WERI-Rb-1 (cell line): ENCODE measurements around the gene C19orf47.
A peak's percentile ranks its signal among the peaks of the same experiment; 100 is the strongest.
"Not testable (repeated sequence)": the region's sequence is repeated elsewhere in the genome, so short reads cannot be mapped to it uniquely, and the experiment has no call there.

ENCODE experiments used
- DNase-seq: peaks from one replicate; pipeline ENCODE4 v3.0.0-alpha.2; 2020
- H3K27ac ChIP-seq: fragments of 250-450 bp; sonication (Bioruptor Pico); 2 replicates; pipeline ENCODE4 v1.5.1; 2020; ENCODE audit warnings: mild to moderate bottlenecking, moderate library complexity
- H3K27me3 ChIP-seq: fragments of 250-450 bp; sonication (Bioruptor Pico); 2 replicates; pipeline ENCODE4 v1.5.1; 2021; ENCODE audit warnings: mild to moderate bottlenecking, low read depth, moderate library complexity; ENCODE audit not compliant: insufficient read depth, severe bottlenecking
- H3K36me3 ChIP-seq: fragments of 250-450 bp; sonication (Bioruptor Pico); 2 replicates; pipeline ENCODE4 v1.5.1; 2020; ENCODE audit warnings: mild to moderate bottlenecking, moderate library complexity
- H3K4me3 ChIP-seq: 2 replicates; pipeline ENCODE4 v1.5.1; 2011; ENCODE audit warnings: low read depth, mild to moderate bottlenecking, control low read depth, low read length
- H3K9me3 ChIP-seq: fragments of 250-450 bp; sonication (Bioruptor Pico); 2 replicates; pipeline ENCODE4 v1.5.1; 2021; ENCODE audit warnings: mild to moderate bottlenecking, moderate library complexity; ENCODE audit not compliant: severe bottlenecking
- TF ChIP-seq, protein P1 (sequence below): IDR thresholded peaks from 2 replicates; pipeline ENCODE4 v1.5.1; 2011; ENCODE audit warnings: low read depth, mild to moderate bottlenecking, control low read depth, inconsistent platforms, low read length

Gene C19orf47

GRCh38 chr19:40371802-40372122 lies 23.6 kb upstream of the C19orf47 start:
- Histone ChIP-seq H3K9me3 (no peaks in the 10 kb centered on the region), H3K36me3 (peaks cover 4% of the 10 kb centered on the region), H3K27ac (no peak overlapping the region), H3K27me3 (no peaks in the 10 kb centered on the region), H3K4me3 (no peak overlapping the region)
- no peak for DNase-seq
- TF ChIP-seq, protein P1, sequence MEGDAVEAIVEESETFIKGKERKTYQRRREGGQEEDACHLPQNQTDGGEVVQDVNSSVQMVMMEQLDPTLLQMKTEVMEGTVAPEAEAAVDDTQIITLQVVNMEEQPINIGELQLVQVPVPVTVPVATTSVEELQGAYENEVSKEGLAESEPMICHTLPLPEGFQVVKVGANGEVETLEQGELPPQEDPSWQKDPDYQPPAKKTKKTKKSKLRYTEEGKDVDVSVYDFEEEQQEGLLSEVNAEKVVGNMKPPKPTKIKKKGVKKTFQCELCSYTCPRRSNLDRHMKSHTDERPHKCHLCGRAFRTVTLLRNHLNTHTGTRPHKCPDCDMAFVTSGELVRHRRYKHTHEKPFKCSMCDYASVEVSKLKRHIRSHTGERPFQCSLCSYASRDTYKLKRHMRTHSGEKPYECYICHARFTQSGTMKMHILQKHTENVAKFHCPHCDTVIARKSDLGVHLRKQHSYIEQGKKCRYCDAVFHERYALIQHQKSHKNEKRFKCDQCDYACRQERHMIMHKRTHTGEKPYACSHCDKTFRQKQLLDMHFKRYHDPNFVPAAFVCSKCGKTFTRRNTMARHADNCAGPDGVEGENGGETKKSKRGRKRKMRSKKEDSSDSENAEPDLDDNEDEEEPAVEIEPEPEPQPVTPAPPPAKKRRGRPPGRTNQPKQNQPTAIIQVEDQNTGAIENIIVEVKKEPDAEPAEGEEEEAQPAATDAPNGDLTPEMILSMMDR: no peak

GRCh38 chr19:40370997-40371801 lies 23.0 kb upstream of the C19orf47 start:
- no peaks in the 10 kb centered on the region for H3K27me3 ChIP-seq
- DNase-seq: no peak
- no peaks in the 10 kb centered on the region for H3K9me3 ChIP-seq
- TF ChIP-seq, protein P1: no peak
- no peak overlapping the region for H3K4me3 ChIP-seq
- H3K27ac ChIP-seq: no peak overlapping the region
- H3K36me3 ChIP-seq: peaks cover 5% of the 10 kb centered on the region

- H3K27me3 ChIP-seq, H3K36me3 ChIP-seq: not testable (repeated sequence)
Observed at GRCh38 chr19:40370253-40370652, 22.1 kb upstream of the C19orf47 start.

GRCh38 chr19:40369797-40370196 lies 21.6 kb upstream of the C19orf47 start:
- TF ChIP-seq, protein P1: no peak
- no peaks in the 10 kb centered on the region for H3K9me3 ChIP-seq
- peaks cover 5% of the 10 kb centered on the region for H3K36me3 ChIP-seq
- H3K4me3 ChIP-seq: no peak overlapping the region
- no peak for DNase-seq
- no peak overlapping the region for H3K27ac ChIP-seq
- H3K27me3 ChIP-seq: no peaks in the 10 kb centered on the region

More at GRCh38 chr19:40370253-40370652, 22.1 kb upstream of the C19orf47 start:
- not testable (repeated sequence) for DNase-seq, H3K9me3 ChIP-seq, H3K27ac ChIP-seq, H3K4me3 ChIP-seq

DNA sequence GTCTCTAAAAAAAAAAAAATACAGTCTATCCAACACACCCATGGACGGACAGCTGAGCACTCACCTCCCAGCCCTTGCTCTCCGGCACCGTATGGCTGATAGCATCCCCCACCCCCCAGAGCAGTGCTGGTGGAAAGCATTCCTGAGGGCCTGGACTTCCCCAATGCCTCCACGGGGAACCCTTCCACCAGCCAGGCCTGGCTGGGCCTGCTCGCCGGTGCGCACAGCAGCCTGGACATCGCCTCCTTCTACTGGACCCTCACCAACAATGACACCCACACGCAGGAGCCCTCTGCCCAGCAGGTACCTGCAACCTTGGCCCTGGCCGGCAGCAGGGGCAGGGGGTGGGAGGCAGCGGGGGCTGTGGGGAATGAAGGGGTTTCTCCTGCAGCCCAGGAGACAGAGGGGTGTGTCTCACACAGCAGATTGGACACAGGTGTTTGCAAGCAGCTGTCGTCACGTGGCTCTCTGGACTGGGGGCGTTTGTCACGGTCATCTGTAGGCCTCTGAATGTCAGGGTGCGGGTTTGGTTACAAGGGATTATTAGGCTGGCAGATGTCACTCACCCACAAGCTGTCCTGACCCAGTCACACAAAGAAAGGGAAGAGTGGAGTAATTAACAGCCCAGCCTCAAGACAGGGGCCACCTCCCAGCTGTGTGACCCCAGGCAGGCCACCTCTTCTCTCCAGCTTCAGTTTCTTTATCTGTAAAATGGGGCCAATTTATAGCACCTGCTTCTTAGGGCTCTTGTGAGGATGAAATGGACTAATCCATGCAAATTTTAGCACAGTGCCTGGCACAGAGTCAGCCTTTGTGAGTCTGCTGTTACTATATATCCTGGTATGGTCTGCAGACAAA lies 19.6 kb upstream of the C19orf47 start:
- Histone ChIP-seq H3K36me3 (peaks cover 5% of the 10 kb centered on the region), H3K27ac (peak overlapping the region; percentile 24), H3K9me3 (no peaks in the 10 kb centered on the region), H3K4me3 (no peak overlapping the region), H3K27me3 (no peaks in the 10 kb centered on the region)
- TF ChIP-seq, protein P1: no peak
- DNase-seq: peak; percentile 63
